OCI-LY3 (cell line): ENCODE measurements around the gene RAD51AP2.

Experiments used
- H2AFZ ChIP-seq: fragments of 200-600, 300-600 bp; shearing (Covaris generic); 2 replicates; pipeline ENCODE4 v1.6.0; 2014; ENCODE audit warnings: antibody characterized with exemption, low read depth, low read length
- H3K27ac ChIP-seq: fragments of 200-600, 300-600 bp; sonication (generic); 2 replicates; pipeline ENCODE4 v1.5.1; 2014; ENCODE audit warnings: mild to moderate bottlenecking, low read length, moderate library complexity, mixed read lengths
- H3K27me3 ChIP-seq: fragments of 200-600, 300-600 bp; sonication (generic); 2 replicates; pipeline ENCODE4 v1.6.1; 2014; ENCODE audit warnings: low read depth, low read length, mixed read lengths
- H3K36me3 ChIP-seq: fragments of 200-600, 300-600 bp; sonication (generic); replicated peaks from 2 replicates; pipeline ENCODE3; 2014; ENCODE audit warnings: low read depth, low read length, mixed read lengths
- H3K4me1 ChIP-seq: fragments of 300-600, 200-600 bp; sonication (generic); 2 replicates; pipeline ENCODE4 v1.6.1; 2014; ENCODE audit warnings: low read length, mixed read lengths
- H3K4me2 ChIP-seq: fragments of 200-600, 300-600 bp; sonication (generic); 2 replicates; pipeline ENCODE4 v1.6.1; 2014; ENCODE audit warnings: low read length, mixed read lengths
- H3K4me3 ChIP-seq: fragments of 300-600, 200-600 bp; sonication (generic); 2 replicates; pipeline ENCODE4 v1.5.1; 2014; ENCODE audit warnings: antibody characterized with exemption, mild to moderate bottlenecking, low read length, moderate library complexity
- H3K79me2 ChIP-seq: fragments of 300-600, 200-600 bp; shearing (Covaris generic); 2 replicates; pipeline ENCODE4 v1.6.1; 2014; ENCODE audit warnings: mild to moderate bottlenecking, low read length, mixed read lengths
- H3K9ac ChIP-seq: fragments of 300-600, 200-600 bp; shearing (Covaris generic); 2 replicates; pipeline ENCODE4 v1.6.0; 2014; ENCODE audit warnings: mild to moderate bottlenecking, low read length, moderate library complexity
- H3K9me3 ChIP-seq: fragments of 200-600, 300-600 bp; shearing (Covaris generic); 2 replicates; pipeline ENCODE4 v1.6.1; 2014; ENCODE audit warnings: low read length, mixed read lengths; ENCODE audit not compliant: insufficient read depth
- H4K20me1 ChIP-seq: fragments of 200-600, 300-600 bp; sonication (generic); 2 replicates; pipeline ENCODE4 v1.6.1; 2016; ENCODE audit warnings: low read length, mixed read lengths; ENCODE audit not compliant: insufficient read depth
- CTCF ChIP-seq: fragments of 200-600, 300-600 bp; sonication (generic); IDR thresholded peaks from 2 replicates; pipeline ENCODE4 v1.5.1; 2014; ENCODE audit warnings: antibody characterized with exemption, low read length, low read depth
- EZH2phosphoT487 ChIP-seq: fragments of 200-600 bp; shearing (Covaris generic); IDR thresholded peaks from 2 replicates; pipeline ENCODE4 v1.6.1; 2018; ENCODE audit warnings: antibody characterized with exemption, mixed run types, low read depth

RAD51AP2 gene

DNA sequence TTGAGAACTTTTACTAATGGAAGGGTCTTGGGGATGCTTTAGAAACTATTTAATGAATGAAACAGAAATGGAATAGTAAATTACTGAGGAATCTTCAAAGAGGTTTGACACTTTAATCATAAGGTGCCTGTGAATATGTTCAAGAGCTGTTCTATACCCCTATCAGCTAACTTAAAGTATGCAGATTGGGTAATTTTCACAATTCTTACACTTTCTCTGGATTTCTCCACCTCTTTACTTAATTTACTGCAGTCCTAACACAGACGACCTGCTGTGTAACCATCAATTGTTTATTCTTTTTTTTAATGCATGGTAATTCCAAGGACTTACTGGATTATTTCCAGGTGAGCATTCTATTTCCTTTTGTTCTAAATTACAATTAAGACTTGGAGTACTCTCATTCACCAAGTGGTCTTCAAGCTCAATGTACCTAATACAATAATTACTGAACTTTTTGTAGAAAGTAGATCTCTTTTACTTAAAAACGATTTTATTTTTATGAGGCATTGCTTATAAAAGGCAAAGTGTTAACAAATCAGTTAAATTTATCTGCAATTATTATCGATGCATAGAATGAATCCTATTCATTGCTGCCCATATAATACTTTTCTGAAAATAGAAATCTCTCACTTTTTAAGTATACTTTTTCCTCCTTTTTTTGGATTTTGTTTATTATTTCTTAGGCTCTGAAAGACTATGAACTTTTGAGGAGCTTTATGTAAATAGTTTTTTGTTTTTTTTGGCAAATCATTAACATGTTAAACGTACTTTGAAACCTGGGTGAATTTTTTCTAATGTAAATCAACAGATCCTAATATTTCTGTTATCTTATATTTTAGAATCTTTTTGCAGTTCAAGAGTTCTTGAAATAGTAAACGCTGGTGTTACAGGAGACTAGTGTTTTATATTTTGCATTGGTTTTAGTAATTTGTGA, 27.7 kb upstream of the RAD51AP2 start:
- Histone ChIP-seq H3K27ac (no peak overlapping the region), H3K79me2 (no peaks in the 10 kb centered on the region), H4K20me1 (no peaks in the 10 kb centered on the region), H3K4me3 (no peak overlapping the region), H3K9ac (no peak overlapping the region), H3K4me2 (no peak overlapping the region), H3K9me3 (no peaks in the 10 kb centered on the region), H3K27me3 (peaks cover 21% of the 10 kb centered on the region), H3K36me3 (no peaks in the 10 kb centered on the region), H3K4me1 (peaks cover 5% of the 10 kb centered on the region; the same call in 1 of the 2 replicates), H2AFZ (no peak overlapping the region)
- TF ChIP-seq CTCF: no peak
- TF ChIP-seq EZH2phosphoT487: no peak

GRCh38 chr2:17544256-17544655, 26.0 kb upstream of the RAD51AP2 start:
- TF ChIP-seq CTCF: no peak
- TF ChIP-seq EZH2phosphoT487: no peak
- Histone ChIP-seq H3K9me3 (no peaks in the 10 kb centered on the region), H3K27ac (no peak overlapping the region), H2AFZ (no peak overlapping the region), H4K20me1 (no peaks in the 10 kb centered on the region), H3K79me2 (no peaks in the 10 kb centered on the region), H3K4me2 (no peak overlapping the region), H3K27me3 (peaks cover 21% of the 10 kb centered on the region), H3K36me3 (no peaks in the 10 kb centered on the region), H3K4me3 (no peak overlapping the region), H3K4me1 (peaks cover 13% of the 10 kb centered on the region; the same call in 1 of the 2 replicates), H3K9ac (no peak overlapping the region)

GRCh38 chr2:17543848-17544247, 25.6 kb upstream of the RAD51AP2 start:
- Histone ChIP-seq H3K9me3 (no peaks in the 10 kb centered on the region), H3K4me2 (no peak overlapping the region), H3K36me3 (no peaks in the 10 kb centered on the region), H2AFZ (no peak overlapping the region), H3K9ac (no peak overlapping the region), H4K20me1 (no peaks in the 10 kb centered on the region), H3K4me1 (peaks cover 15% of the 10 kb centered on the region; the same call in 1 of the 2 replicates), H3K4me3 (no peak overlapping the region), H3K27me3 (peaks cover 21% of the 10 kb centered on the region), H3K27ac (no peak overlapping the region), H3K79me2 (no peaks in the 10 kb centered on the region)
- no peak for TF ChIP-seq CTCF
- TF ChIP-seq EZH2phosphoT487: no peak

- peaks cover 21% of the 10 kb centered on the region for H3K27me3 ChIP-seq
- H3K27ac ChIP-seq: no peak overlapping the region
- no peak overlapping the region for H2AFZ ChIP-seq
- no peaks in the 10 kb centered on the region for H3K9me3 ChIP-seq
- peaks cover 16% of the 10 kb centered on the region for H3K4me1 ChIP-seq
- no peak overlapping the region for H3K4me3 ChIP-seq
- no peak overlapping the region for H3K4me2 ChIP-seq
- no peak overlapping the region for H3K9ac ChIP-seq
- H3K36me3 ChIP-seq: no peaks in the 10 kb centered on the region
- no peak for TF ChIP-seq CTCF
- no peak for TF ChIP-seq EZH2phosphoT487
- H3K79me2 ChIP-seq: no peaks in the 10 kb centered on the region
- no peaks in the 10 kb centered on the region for H4K20me1 ChIP-seq
Measured at GRCh38 chr2:17543131-17543660, 25.0 kb upstream of the RAD51AP2 start.
